AG04450 (cell line): Measurements from ENCODE around the gene INSR. TPM values are rescaled to one million over a fixed set of nuclear protein-coding genes. Genes with fewer than 3 reads are reported as not detected.

Experiments used
- CTCF ChIA-PET: fragments of 300-600, 350-600 bp; formaldehyde crosslinking; extraction: SDS; loops from one replicate; lab custom pipeline; 2022; ENCODE audit warnings: antibody characterized with exemption, inconsistent platforms; lab: Charles Lee
- POLR2A ChIA-PET: fragments of 350-600 bp; formaldehyde crosslinking; extraction: SDS; loops from one replicate; lab custom pipeline; 2021; ENCODE audit warnings: antibody characterized with exemption, inconsistent platforms; lab: Yijun Ruan, JAX
- DNase-seq: peaks from one replicate; pipeline ENCODE4 v3.0.0-alpha.2; 2011; ENCODE audit warnings: low read depth, low spot score
- H3K27ac ChIP-seq: one replicate; pipeline ENCODE4 v1.5.1; 2012; ENCODE audit warnings: low read depth, low read length, control low read depth
- H3K27me3 ChIP-seq: one replicate; pipeline ENCODE4 v1.6.0; 2012; ENCODE audit warnings: low read length; ENCODE audit not compliant: control insufficient read depth, insufficient read depth
- H3K4me3 ChIP-seq: 2 replicates; pipeline ENCODE4 v1.5.1; 2011; ENCODE audit warnings: mild to moderate bottlenecking, low read depth, low read length, control low read depth
- H3K9me3 ChIP-seq: 2 replicates; pipeline ENCODE4 v1.5.1; 2012; ENCODE audit warnings: low read length; ENCODE audit not compliant: control insufficient read depth, insufficient read depth
- polyA plus RNA-seq: library from polyadenylated mRNA; depleted of rRNA; stranded (reverse); fragments of >200 nt; gene quantifications from 2 replicates; pipeline ENCODE4 v1.2.3, GENCODE V29; 2011
- TF ChIP-seq, protein P1 (sequence below): IDR thresholded peaks from 2 replicates; pipeline ENCODE4 v1.5.1; 2011; ENCODE audit warnings: low read depth, low read length, control low read depth, inconsistent platforms

The INSR gene
- polyA plus RNA-seq, 1 experiment = 2.9 TPM

DNA sequence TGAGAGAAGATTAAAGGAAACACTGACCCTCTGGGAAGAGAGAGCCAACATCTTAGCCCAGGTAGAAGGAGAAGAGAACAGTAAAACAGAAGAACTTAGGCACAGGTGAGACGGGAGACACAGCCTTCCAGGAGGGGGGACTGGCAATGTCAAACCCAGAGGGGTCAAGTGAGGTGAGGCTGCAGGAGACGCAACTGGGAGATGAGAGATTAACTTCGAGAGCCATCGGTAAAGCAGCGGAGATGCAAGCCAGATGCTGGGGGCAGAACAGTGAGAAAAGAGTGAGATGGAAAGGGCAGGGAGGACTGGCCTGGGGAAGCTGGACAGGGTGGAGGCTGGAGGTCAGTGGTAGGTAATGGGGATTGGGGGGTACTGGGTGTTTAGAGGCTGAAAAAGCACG lies 5.2 kb downstream of the INSR start:
- POLR2A ChIA-PET = no interaction called here

GRCh38 chr19:7288131-7288530 lies 6.1 kb downstream of the INSR start:
- DNase-seq = no peak
- ChIA-PET POLR2A (no interaction called here), CTCF (interaction anchor here (0.5 kb wide), 1 partner anchor 86 kb away, joined by 3 read pairs; no protein-coding TSS in a partner anchor)
- H3K27ac ChIP-seq = no peak overlapping the region
- H3K4me3 ChIP-seq = no peak overlapping the region
- TF ChIP-seq, protein P1, sequence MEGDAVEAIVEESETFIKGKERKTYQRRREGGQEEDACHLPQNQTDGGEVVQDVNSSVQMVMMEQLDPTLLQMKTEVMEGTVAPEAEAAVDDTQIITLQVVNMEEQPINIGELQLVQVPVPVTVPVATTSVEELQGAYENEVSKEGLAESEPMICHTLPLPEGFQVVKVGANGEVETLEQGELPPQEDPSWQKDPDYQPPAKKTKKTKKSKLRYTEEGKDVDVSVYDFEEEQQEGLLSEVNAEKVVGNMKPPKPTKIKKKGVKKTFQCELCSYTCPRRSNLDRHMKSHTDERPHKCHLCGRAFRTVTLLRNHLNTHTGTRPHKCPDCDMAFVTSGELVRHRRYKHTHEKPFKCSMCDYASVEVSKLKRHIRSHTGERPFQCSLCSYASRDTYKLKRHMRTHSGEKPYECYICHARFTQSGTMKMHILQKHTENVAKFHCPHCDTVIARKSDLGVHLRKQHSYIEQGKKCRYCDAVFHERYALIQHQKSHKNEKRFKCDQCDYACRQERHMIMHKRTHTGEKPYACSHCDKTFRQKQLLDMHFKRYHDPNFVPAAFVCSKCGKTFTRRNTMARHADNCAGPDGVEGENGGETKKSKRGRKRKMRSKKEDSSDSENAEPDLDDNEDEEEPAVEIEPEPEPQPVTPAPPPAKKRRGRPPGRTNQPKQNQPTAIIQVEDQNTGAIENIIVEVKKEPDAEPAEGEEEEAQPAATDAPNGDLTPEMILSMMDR = no peak
- H3K27me3 ChIP-seq = no peaks in the 10 kb centered on the region
- no peaks in the 10 kb centered on the region for H3K9me3 ChIP-seq

More for the DNA sequence above, 5.2 kb downstream of the INSR start:
- CTCF ChIA-PET = no interaction called here
- Histone ChIP-seq H3K27me3 (no peaks in the 10 kb centered on the region), H3K9me3 (no peaks in the 10 kb centered on the region), H3K4me3 (no peak overlapping the region), H3K27ac (no peak overlapping the region)
- no peak for DNase-seq
- TF ChIP-seq, protein P1 = no peak

DNA sequence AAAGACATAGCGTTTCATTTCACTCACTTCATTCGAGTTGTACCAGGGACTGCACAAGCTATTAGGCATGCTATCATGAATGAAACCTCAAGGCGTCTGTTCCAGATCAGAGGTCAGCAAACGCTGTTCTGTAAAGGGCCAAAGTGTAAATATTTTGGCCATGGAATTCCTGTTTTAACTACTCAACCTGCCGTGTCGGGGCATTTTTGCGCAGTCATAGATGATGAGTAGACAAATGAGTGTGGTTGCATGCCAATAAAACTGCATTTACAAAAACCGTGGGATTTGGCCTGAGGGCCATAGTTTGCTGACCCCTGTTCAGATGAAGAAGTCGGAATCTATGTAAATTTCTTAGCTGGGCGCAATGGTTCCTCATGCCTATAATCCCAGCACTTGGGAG lies 6.5 kb downstream of the INSR start:
- Histone ChIP-seq H3K27me3 (no peaks in the 10 kb centered on the region), H3K27ac (no peak overlapping the region), H3K9me3 (no peaks in the 10 kb centered on the region), H3K4me3 (no peak overlapping the region)
- TF ChIP-seq, protein P1 = no peak
- no peak for DNase-seq
- ChIA-PET CTCF (interaction anchor here (0.5 kb wide), 1 partner anchor 86 kb away, joined by 3 read pairs; no protein-coding TSS in a partner anchor), POLR2A (no interaction called here)

- Histone ChIP-seq H3K27me3 (no peaks in the 10 kb centered on the region), H3K4me3 (no peak overlapping the region), H3K27ac (no peak overlapping the region), H3K9me3 (no peaks in the 10 kb centered on the region; the same call in 1 of the 2 replicates)
- TF ChIP-seq, protein P1 = no peak
- no peak for DNase-seq
- CTCF ChIA-PET = no interaction called here
- POLR2A ChIA-PET = no interaction called here
These were observed 13.1 kb downstream of the INSR start for GRCh38 chr19:7280940-7281666.

DNA sequence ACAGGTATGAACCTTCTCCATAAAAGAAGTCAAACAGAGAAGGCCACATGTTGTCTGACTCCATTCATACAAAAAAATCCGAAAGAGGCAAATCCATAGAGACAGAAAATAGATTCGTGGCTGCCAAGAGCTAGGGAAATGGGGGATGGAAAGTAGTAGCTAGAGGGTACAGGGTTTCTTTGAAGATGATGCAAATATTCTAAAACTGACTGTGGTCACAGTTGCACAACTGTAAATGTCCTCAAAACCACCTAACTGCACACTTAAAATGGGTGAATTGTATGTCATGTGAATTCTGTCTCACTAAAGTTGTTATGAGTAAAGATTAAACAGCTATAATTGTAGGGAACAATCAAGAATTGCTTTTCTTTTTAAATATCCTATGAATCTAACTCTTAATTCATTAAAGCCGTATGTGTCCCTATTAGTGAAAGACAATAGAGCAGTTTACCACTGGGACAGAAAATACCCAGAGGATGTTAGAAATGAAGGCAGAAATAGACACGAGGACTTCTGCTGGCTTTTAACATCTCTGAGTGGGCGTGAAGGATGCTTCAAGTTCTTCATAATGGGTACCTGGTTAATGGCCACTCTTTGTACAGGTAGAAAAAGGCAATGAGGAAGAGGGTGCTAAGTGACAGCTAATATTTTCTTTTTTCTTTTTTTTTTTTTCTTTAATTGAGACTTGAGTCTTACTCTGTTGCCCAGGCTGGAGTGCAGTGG lies 21.2 kb downstream of the INSR start:
- H3K9me3 ChIP-seq = peaks cover 5% of the 10 kb centered on the region
- no peak overlapping the region for H3K4me3 ChIP-seq
- TF ChIP-seq, protein P1 = no peak
- no peak overlapping the region for H3K27ac ChIP-seq
- CTCF ChIA-PET = no interaction called here
- POLR2A ChIA-PET = no interaction called here
- H3K27me3 ChIP-seq = no peaks in the 10 kb centered on the region
- DNase-seq = no peak
